Fibroblast of the aortic adventitia (primary cell): ENCODE measurements around the gene SDCCAG8. TPM values are rescaled to one million over a fixed set of nuclear protein-coding genes. Genes with fewer than 3 reads are reported as not detected.

Experiments
- DNase-seq: peaks from one replicate; pipeline ENCODE4 v3.0.0-alpha.2; 2010; ENCODE audit warnings: low read depth
- H3K4me3 ChIP-seq: 2 replicates; pipeline ENCODE4 v1.5.1; 2011; ENCODE audit warnings: low read depth, mild to moderate bottlenecking, control low read depth, low read length, moderate library complexity
- CTCF ChIP-seq: IDR thresholded peaks from 2 replicates; pipeline ENCODE4 v1.5.1; 2011; ENCODE audit warnings: mild to moderate bottlenecking, low read length, control low read depth, inconsistent platforms; ENCODE audit not compliant: insufficient read depth
- total RNA-seq: library from RNA; depleted of rRNA; stranded (reverse); fragments of >200 nt; gene quantifications from 2 replicates; pipeline ENCODE4 v1.2.3, GENCODE V29; 2012; ENCODE audit warnings: low replicate concordance

The SDCCAG8 gene
- total RNA-seq, 1 donor = 69.2 TPM

GRCh38 chr1:243227622-243228021 is 28.2 kb upstream of the SDCCAG8 start:
- no peak for DNase-seq
- no peak overlapping the region for H3K4me3 ChIP-seq
- no peak for TF ChIP-seq CTCF

- no peak overlapping the region for H3K4me3 ChIP-seq
- TF ChIP-seq CTCF = no peak
- DNase-seq = no peak
Measured at GRCh38 chr1:243229526-243229925, 26.3 kb upstream of the SDCCAG8 start.

- DNase-seq = peak; percentile 52
- TF ChIP-seq CTCF = no peak
- no peak overlapping the region for H3K4me3 ChIP-seq
Measured at GRCh38 chr1:243230914-243231313, 24.9 kb upstream of the SDCCAG8 start.

GRCh38 chr1:243233908-243234307 is 21.9 kb upstream of the SDCCAG8 start:
- no peak for TF ChIP-seq CTCF
- peak; percentile 91 for DNase-seq
- no peak overlapping the region for H3K4me3 ChIP-seq

GRCh38 chr1:243234978-243235647 is 20.7 kb upstream of the SDCCAG8 start:
- TF ChIP-seq CTCF = no peak
- DNase-seq = peak; percentile 78
- peak overlapping the region; percentile 4 for H3K4me3 ChIP-seq

GRCh38 chr1:243236604-243237252 is 19.1 kb upstream of the SDCCAG8 start:
- H3K4me3 ChIP-seq = no peak overlapping the region
- no peak for DNase-seq
- no peak for TF ChIP-seq CTCF
